Neural progenitor cell (in vitro differentiated cells): Measurements from ENCODE around the gene FAM131A. TPM values are rescaled to one million over a fixed set of nuclear protein-coding genes. Genes with fewer than 3 reads are reported as not detected.
A peak's percentile ranks its signal among the peaks of the same experiment; 100 is the strongest.

Source experiments
- DNase-seq: peaks from one replicate; pipeline ENCODE4 v3.0.0-alpha.2; 2016; ENCODE audit warnings: low spot score
- H2AFZ ChIP-seq: fragments of 200-600 bp; sonication (generic); replicated peaks from 2 replicates; pipeline ENCODE4 v1.6.1; 2016; ENCODE audit warnings: antibody characterized with exemption
- H3F3A ChIP-seq: fragments of 200-600 bp; sonication (generic); 2 replicates; pipeline ENCODE4 v1.6.1; 2016; ENCODE audit warnings: antibody characterized with exemption, low read depth
- H3K27ac ChIP-seq: fragments of 200-600 bp; sonication (generic); 2 replicates; pipeline ENCODE4 v1.5.1; 2016; ENCODE audit warnings: mild to moderate bottlenecking
- H3K27me3 ChIP-seq: fragments of 200-600 bp; sonication (generic); 2 replicates; pipeline ENCODE4 v1.6.1; 2016; ENCODE audit warnings: mild to moderate bottlenecking, moderate library complexity
- H3K36me3 ChIP-seq: fragments of 200-600 bp; sonication (generic); 2 replicates; pipeline ENCODE4 v1.5.1; 2016
- H3K4me1 ChIP-seq: fragments of 200-600 bp; sonication (generic); 2 replicates; pipeline ENCODE4 v1.6.1; 2016; ENCODE audit warnings: mixed run types
- H3K4me2 ChIP-seq: fragments of 200-600 bp; sonication (generic); 2 replicates; pipeline ENCODE4 v1.6.1; 2016
- H3K4me3 ChIP-seq: fragments of 200-600 bp; sonication (generic); 2 replicates; pipeline ENCODE4 v1.5.1; 2016
- H3K79me2 ChIP-seq: fragments of 200-600 bp; sonication (generic); 2 replicates; pipeline ENCODE4 v1.6.1; 2016; ENCODE audit warnings: low read depth
- H3K9ac ChIP-seq: fragments of 200-600 bp; sonication (generic); 2 replicates; pipeline ENCODE4 v1.6.1; 2016
- H3K9me3 ChIP-seq: fragments of 200-600 bp; sonication (generic); 2 replicates; pipeline ENCODE4 v1.5.1; 2016; ENCODE audit warnings: low read depth
- H4K20me1 ChIP-seq: fragments of 200-600 bp; sonication (generic); 2 replicates; pipeline ENCODE4 v1.6.1; 2016; ENCODE audit warnings: low read depth
- H3K27ac Mint-ChIP-seq: 3 replicates; pipeline ENCODE4 v1.8.0; 2021; ENCODE audit warnings: mixed read lengths
- H3K27me3 Mint-ChIP-seq: 2 replicates; pipeline ENCODE4 v1.8.0; 2022; ENCODE audit warnings: low read depth, mild to moderate bottlenecking, inconsistent platforms, moderate library complexity, mixed read lengths; ENCODE audit not compliant: insufficient read depth
- H3K36me3 Mint-ChIP-seq: 3 replicates; pipeline ENCODE4 v1.8.0; 2021; ENCODE audit warnings: mixed read lengths
- H3K4me1 Mint-ChIP-seq: 3 replicates; pipeline ENCODE4 v1.8.0; 2021; ENCODE audit warnings: mixed read lengths
- H3K4me3 Mint-ChIP-seq: 3 replicates; pipeline ENCODE4 v1.8.0; 2021; ENCODE audit warnings: mild to moderate bottlenecking, moderate library complexity, mixed read lengths
- H3K9me3 Mint-ChIP-seq: 3 replicates; pipeline ENCODE4 v1.8.0; 2020; ENCODE audit warnings: mixed read lengths
- CTCF ChIP-seq: fragments of 200-600 bp; sonication (generic); IDR thresholded peaks from 2 replicates; pipeline ENCODE4 v1.5.1; 2017; ENCODE audit warnings: antibody characterized with exemption, mild to moderate bottlenecking
- EZH2 ChIP-seq: fragments of 200-600 bp; sonication (generic); IDR thresholded peaks from 2 replicates; pipeline ENCODE4 v1.6.1; 2017; ENCODE audit warnings: antibody characterized with exemption, mild to moderate bottlenecking, moderate library complexity
- EZH2phosphoT487 ChIP-seq: fragments of 200-600 bp; sonication (generic); IDR thresholded peaks from 2 replicates; pipeline ENCODE4 v1.6.1; 2017; ENCODE audit warnings: antibody characterized with exemption
- total RNA-seq: library from RNA; depleted of rRNA; stranded (reverse); fragments of >200 nt; gene quantifications from 2 replicates; pipeline ENCODE4 v1.2.3, GENCODE V29; 2015; ENCODE audit warnings: low replicate concordance

Gene FAM131A
- total RNA-seq, 1 donor from 2014 or later, result 17.2 TPM

- TF ChIP-seq EZH2 (no peak), EZH2phosphoT487 (no peak), CTCF (no peak)
- Mint-ChIP-seq H3K4me1 (peaks cover 23% of the 10 kb centered on the region), H3K4me3 (peak overlapping the region; percentile 90), H3K9me3 (no peaks in the 10 kb centered on the region), H3K27ac (no peak overlapping the region), H3K27me3 (peaks cover 8% of the 10 kb centered on the region), H3K36me3 (peaks cover 22% of the 10 kb centered on the region)
- peak; percentile 80 for DNase-seq
- H3K4me2 ChIP-seq, result peak overlapping the region; percentile 96
- H3F3A ChIP-seq, result peaks cover 23% of the 10 kb centered on the region
- H3K4me3 ChIP-seq, result peak overlapping the region; percentile 83
- no peaks in the 10 kb centered on the region for H3K36me3 ChIP-seq
- no peak overlapping the region for H2AFZ ChIP-seq
- H3K9ac ChIP-seq, result peak overlapping the region; percentile 92
- peak overlapping the region; percentile 72 for H3K27ac ChIP-seq
- H3K4me1 ChIP-seq, result peaks cover 13% of the 10 kb centered on the region
- peaks cover 56% of the 10 kb centered on the region for H3K79me2 ChIP-seq
- peaks cover 51% of the 10 kb centered on the region for H4K20me1 ChIP-seq
- no peaks in the 10 kb centered on the region for H3K9me3 ChIP-seq
- no peaks in the 10 kb centered on the region for H3K27me3 ChIP-seq
These were observed 22.5 kb upstream of the FAM131A start for GRCh38 chr3:184314700-184315542.

GRCh38 chr3:184315543-184315867 is 21.9 kb upstream of the FAM131A start:
- Histone ChIP-seq H3K9me3 (no peaks in the 10 kb centered on the region), H3F3A (peaks cover 23% of the 10 kb centered on the region), H4K20me1 (peaks cover 56% of the 10 kb centered on the region), H3K27ac (peak overlapping the region; percentile 72), H3K4me3 (peak overlapping the region; percentile 83), H3K36me3 (no peaks in the 10 kb centered on the region), H2AFZ (no peak overlapping the region), H3K9ac (peak overlapping the region; percentile 92), H3K79me2 (peaks cover 62% of the 10 kb centered on the region), H3K4me1 (peaks cover 13% of the 10 kb centered on the region), H3K27me3 (no peaks in the 10 kb centered on the region), H3K4me2 (peak overlapping the region; percentile 96)
- peak overlapping the region; percentile 90 for H3K4me3 Mint-ChIP-seq
- no peak for TF ChIP-seq CTCF
- TF ChIP-seq EZH2phosphoT487, result no peak
- TF ChIP-seq EZH2, result no peak
- H3K36me3 Mint-ChIP-seq, result peaks cover 22% of the 10 kb centered on the region
- H3K27ac Mint-ChIP-seq, result no peak overlapping the region
- DNase-seq, result no peak
- H3K4me1 Mint-ChIP-seq, result peaks cover 23% of the 10 kb centered on the region
- H3K9me3 Mint-ChIP-seq, result no peaks in the 10 kb centered on the region
- H3K27me3 Mint-ChIP-seq, result peaks cover 8% of the 10 kb centered on the region

- H3K4me3 Mint-ChIP-seq, result peak overlapping the region; percentile 90
- TF ChIP-seq EZH2phosphoT487, result no peak
- no peak for TF ChIP-seq EZH2
- TF ChIP-seq CTCF, result no peak
- H3K9me3 ChIP-seq, result no peaks in the 10 kb centered on the region
- H3K9ac ChIP-seq, result peak overlapping the region; percentile 92
- H3K36me3 ChIP-seq, result no peaks in the 10 kb centered on the region
- peaks cover 62% of the 10 kb centered on the region for H4K20me1 ChIP-seq
- H3K9me3 Mint-ChIP-seq, result no peaks in the 10 kb centered on the region
- peak; percentile 34 for DNase-seq
- H3K36me3 Mint-ChIP-seq, result peaks cover 26% of the 10 kb centered on the region
- H3K27ac ChIP-seq, result no peak overlapping the region
- H3K4me3 ChIP-seq, result peak overlapping the region; percentile 83
- H3F3A ChIP-seq, result peaks cover 20% of the 10 kb centered on the region
- no peak overlapping the region for H2AFZ ChIP-seq
- peak overlapping the region; percentile 96 for H3K4me2 ChIP-seq
- H3K4me1 Mint-ChIP-seq, result peaks cover 22% of the 10 kb centered on the region
- H3K27me3 ChIP-seq, result no peaks in the 10 kb centered on the region
- H3K79me2 ChIP-seq, result peaks cover 67% of the 10 kb centered on the region
- H3K27ac Mint-ChIP-seq, result no peak overlapping the region
- H3K4me1 ChIP-seq, result peaks cover 13% of the 10 kb centered on the region
- H3K27me3 Mint-ChIP-seq, result peaks cover 8% of the 10 kb centered on the region
These were observed 21.3 kb upstream of the FAM131A start for GRCh38 chr3:184315871-184316661.
